HTERT RPE-1 (cell line): ENCODE data around the gene CTAGE1.
"Not testable (repeated sequence)": the region's sequence is repeated elsewhere in the genome, so short reads cannot be mapped to it uniquely, and the experiment has no call there.

Source experiments
- in situ Hi-C: fragments of 300-500 bp; cut with MboI; formaldehyde crosslinking; loops from 4 replicates; pipeline ENCODE4 v1.14.3; 2020; ENCODE audit warnings: low sequenced_read_pairs

The CTAGE1 gene, protein sequence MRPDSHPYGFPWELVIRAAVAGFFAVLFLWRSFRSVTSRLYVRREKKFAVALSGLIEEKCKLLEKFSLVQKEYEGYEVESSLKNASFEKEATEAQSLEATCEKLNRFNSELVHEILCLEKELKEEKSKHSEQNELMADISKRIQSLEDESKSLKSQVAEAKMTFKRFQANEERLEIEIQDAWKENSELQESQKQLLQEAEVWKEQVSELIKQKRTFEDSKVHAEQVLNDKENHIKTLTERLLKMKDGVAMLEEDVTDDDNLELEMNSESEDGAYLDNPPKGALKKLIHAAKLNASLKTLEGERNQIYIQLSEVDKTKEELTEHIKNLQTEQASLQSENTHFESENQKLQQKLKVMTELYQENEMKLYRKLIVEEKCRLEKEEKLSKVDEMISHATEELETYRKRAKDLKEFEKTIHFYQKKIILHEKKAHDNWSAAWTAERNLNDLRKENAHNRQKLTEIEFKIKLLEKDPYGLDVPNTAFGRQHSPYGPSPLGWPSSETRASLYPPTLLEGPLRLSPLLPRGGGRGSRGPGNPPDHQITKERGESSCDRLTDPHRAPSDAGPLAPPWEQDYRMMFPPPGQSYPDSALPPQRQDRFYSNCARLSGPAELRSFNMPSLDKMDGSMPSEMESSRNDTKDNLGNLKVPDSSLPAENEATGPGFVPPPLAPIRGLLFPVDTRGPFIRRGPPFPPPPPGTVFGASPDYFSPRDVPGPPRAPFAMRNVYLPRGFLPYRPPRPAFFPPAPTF

GRCh38 chr18:22417496-22418188 lies at the start of gene CTAGE1:
CTAGE1 (minus strand) TSS chr18:22417915; CDS start chr18:22417811, 104 bp downstream.
- in situ Hi-C loops = no loop called here

GRCh38 chr18:22466608-22467395 lies 49.1 kb upstream of the CTAGE1 start:
- in situ Hi-C loops = no loop called here

GRCh38 chr18:22465859-22466457 lies 48.2 kb upstream of the CTAGE1 start:
- in situ Hi-C loops = no loop called here

- in situ Hi-C loops = no loop called here
Measured at GRCh38 chr18:22463076-22463475, 45.4 kb upstream of the CTAGE1 start.

DNA sequence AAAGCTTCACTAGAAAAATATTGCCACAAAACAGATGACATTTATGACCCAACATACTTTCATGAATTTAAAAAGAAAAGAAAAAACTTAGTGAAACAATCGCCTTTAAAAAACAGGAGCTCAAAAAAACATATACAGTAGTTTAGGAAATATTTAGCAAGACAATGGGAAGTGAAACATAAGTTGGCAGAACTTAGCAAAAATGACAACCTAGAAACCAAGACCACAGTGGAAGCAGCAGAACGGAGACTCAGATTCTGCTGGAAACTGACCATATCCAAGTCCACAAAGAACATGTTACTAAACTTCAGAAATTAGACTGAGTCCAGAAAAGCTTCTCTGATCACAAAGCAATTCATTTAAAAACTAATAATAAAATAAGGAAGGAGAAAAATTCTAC lies 41.8 kb upstream of the CTAGE1 start:
- in situ Hi-C loops = no loop called here

DNA sequence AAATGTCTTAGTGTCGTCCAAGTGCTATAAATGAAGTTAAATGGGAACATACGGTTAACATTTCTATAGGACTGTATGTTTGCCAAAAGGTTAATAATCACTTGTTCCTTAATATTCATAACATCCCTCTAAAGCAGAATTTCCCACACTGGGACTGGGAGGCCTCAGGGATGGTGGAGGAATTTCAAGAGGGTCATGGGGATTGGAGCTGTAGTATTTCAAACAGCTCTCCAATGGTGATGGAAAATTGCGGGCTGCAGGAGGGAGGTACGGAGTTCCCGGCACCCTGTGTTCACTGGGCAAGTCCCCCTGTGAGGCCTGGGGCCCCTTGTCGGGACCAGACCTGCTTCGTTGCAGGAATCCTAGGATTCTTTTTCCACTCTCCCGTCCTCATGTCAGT lies 39.8 kb upstream of the CTAGE1 start:
- in situ Hi-C loops = no loop called here

DNA sequence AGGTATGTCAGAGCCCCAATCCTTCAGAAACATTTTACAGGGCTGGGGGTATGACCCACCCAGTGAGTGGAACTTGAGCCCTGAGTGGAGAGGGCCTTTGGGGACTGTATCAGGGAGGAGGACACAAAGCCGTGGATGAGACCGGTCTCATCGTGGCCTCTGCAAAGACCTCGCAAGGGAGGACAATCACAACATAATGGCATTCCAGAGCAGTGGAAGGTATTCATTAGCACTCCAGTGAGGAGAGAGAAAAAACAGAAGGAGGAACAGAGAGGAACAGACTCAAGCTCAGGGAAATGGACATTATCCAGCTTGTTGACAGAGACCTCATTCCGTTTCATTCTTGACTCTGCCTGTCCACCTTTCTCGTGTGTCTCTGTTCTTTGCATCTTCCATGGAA lies 38.8 kb upstream of the CTAGE1 start:
- in situ Hi-C loops = no loop called here

- in situ Hi-C loops = no loop called here
Measured at GRCh38 chr18:22456116-22456480, 38.4 kb upstream of the CTAGE1 start.

GRCh38 chr18:22455425-22456115 lies 37.9 kb upstream of the CTAGE1 start:
- in situ Hi-C loops = no loop called here

GRCh38 chr18:22453315-22453714 lies 35.6 kb upstream of the CTAGE1 start:
- in situ Hi-C loops = no loop called here

GRCh38 chr18:22452226-22452668 lies 34.5 kb upstream of the CTAGE1 start:
- in situ Hi-C loops = no loop called here

GRCh38 chr18:22451796-22452195 lies 34.1 kb upstream of the CTAGE1 start:
- in situ Hi-C loops = no loop called here

- in situ Hi-C loops = not testable (repeated sequence)
Measured at GRCh38 chr18:22450766-22451165, 33.1 kb upstream of the CTAGE1 start.

GRCh38 chr18:22450318-22450717 lies 32.6 kb upstream of the CTAGE1 start:
- in situ Hi-C loops = not testable (repeated sequence)

- in situ Hi-C loops = not testable (repeated sequence)
Measured at GRCh38 chr18:22449753-22450152, 32.0 kb upstream of the CTAGE1 start.

DNA sequence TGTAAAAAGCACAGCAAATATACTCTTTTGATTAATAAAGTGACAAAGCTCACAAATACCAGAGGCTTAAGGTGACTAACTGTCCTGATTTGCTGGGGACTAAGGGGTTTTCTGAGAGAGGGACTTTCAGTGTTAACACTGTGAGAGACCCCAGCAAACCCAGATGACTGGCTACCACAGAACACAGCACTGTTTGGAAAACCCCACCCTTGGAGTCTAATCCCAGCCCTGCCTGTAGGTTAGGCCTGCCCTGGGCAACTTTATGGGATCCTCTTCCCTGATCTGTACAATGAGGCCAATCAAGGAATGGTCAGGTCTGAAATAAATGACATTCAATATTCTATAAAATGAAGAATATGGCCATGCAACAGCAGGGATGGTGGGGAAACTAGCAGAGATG lies 30.5 kb upstream of the CTAGE1 start:
- in situ Hi-C loops = no loop called here

DNA sequence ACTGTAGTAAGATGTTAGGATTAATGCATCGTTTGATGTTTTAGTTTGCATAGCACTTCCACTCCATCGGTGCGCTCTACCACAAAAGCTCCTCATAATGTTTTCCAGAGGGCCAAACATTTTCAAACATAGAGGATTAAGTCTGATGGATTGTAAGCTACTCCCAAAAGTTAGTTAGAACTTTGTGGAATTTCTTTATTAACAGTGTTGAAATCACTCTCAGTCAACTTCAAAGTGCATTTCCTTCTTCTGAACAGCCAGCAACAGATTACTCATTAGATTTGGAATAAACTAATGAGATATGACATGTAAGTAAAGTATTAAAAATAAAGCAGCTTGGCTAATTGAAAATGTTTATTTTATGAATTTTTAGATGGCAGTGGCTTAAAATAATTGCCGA lies 30.1 kb upstream of the CTAGE1 start:
- in situ Hi-C loops = no loop called here

- in situ Hi-C loops = no loop called here
Measured at GRCh38 chr18:22446911-22447310, 29.2 kb upstream of the CTAGE1 start.

- in situ Hi-C loops = no loop called here
Measured at GRCh38 chr18:22446325-22446724, 28.6 kb upstream of the CTAGE1 start.

GRCh38 chr18:22441638-22442037 lies 23.9 kb upstream of the CTAGE1 start:
- in situ Hi-C loops = no loop called here
